IMR-90 (cell line): ENCODE measurements around the gene ZCCHC14. TPM values are rescaled to one million over a fixed set of nuclear protein-coding genes. Genes with fewer than 3 reads are reported as not detected.

Experiments
- ATAC-seq: fragments of 200-7000 bp; cut with Tn5 transposase; 2 replicates; pipeline ENCODE4 v1.9.1; 2020; ENCODE audit warnings: low read depth, mild to moderate bottlenecking, moderate library complexity
- BruUV-seq: library from RNA; stranded (reverse); fragments of 400-500 nt; replicated peaks from 2 replicates; lab custom pipeline; 2021; lab: Mats Ljungman, UMichigan
- CTCF ChIA-PET: fragments of 300-600 bp; formaldehyde crosslinking; extraction: SDS; loops from one replicate; lab custom pipeline; 2021; ENCODE audit warnings: antibody characterized with exemption; lab: Yijun Ruan, JAX
- POLR2A ChIA-PET: fragments of 300-600 bp; sonication (Branson Sonifier 250); formaldehyde crosslinking; loops from one replicate; lab custom pipeline; 2022; ENCODE audit warnings: antibody characterized with exemption; ENCODE audit not compliant: unreplicated experiment; lab: Charles Lee
- DNase-seq: peaks from one replicate; pipeline ENCODE4 v3.0.0; 2013
- H2AFZ ChIP-seq: replicated peaks from 2 replicates; pipeline ENCODE3; 2013; ENCODE audit warnings: low read length, mild to moderate bottlenecking; ENCODE audit not compliant: poor library complexity
- H2AK5ac ChIP-seq: 2 replicates; pipeline ENCODE4 v1.6.1; 2013; ENCODE audit warnings: low read depth, low read length, inconsistent platforms
- H2AK9ac ChIP-seq: replicated peaks from 2 replicates; pipeline ENCODE3; 2013; ENCODE audit warnings: mild to moderate bottlenecking, low read depth, low read length, moderate library complexity; ENCODE audit not compliant: poor library complexity
- H2BK120ac ChIP-seq: 2 replicates; pipeline ENCODE4 v1.6.1; 2013; ENCODE audit warnings: low read depth, low read length, inconsistent platforms
- H2BK15ac ChIP-seq: 3 replicates; pipeline ENCODE4 v1.6.1; 2013; ENCODE audit warnings: low read depth, low read length, inconsistent platforms
- H2BK20ac ChIP-seq: 2 replicates; pipeline ENCODE4 v1.6.1; 2013; ENCODE audit warnings: low read depth, mild to moderate bottlenecking, inconsistent platforms, low read length, moderate library complexity
- H2BK5ac ChIP-seq: 2 replicates; pipeline ENCODE4 v1.6.1; 2013; ENCODE audit warnings: mild to moderate bottlenecking, low read depth, low read length, inconsistent platforms; ENCODE audit not compliant: poor library complexity, severe bottlenecking
- H3K14ac ChIP-seq: replicated peaks from 2 replicates; pipeline ENCODE4 v1.6.1; 2013; ENCODE audit warnings: low read depth, low read length, inconsistent platforms
- H3K18ac ChIP-seq: 2 replicates; pipeline ENCODE4 v1.6.1; 2013; ENCODE audit warnings: low read depth, low read length, control low read depth
- H3K23ac ChIP-seq: 2 replicates; pipeline ENCODE4 v1.6.1; 2013; ENCODE audit warnings: low read depth, low read length, inconsistent platforms
- H3K27ac ChIP-seq: 2 replicates; pipeline ENCODE4 v1.5.1; 2013; ENCODE audit warnings: mild to moderate bottlenecking, control low read depth, low read length; ENCODE audit not compliant: insufficient read depth
- H3K27me3 ChIP-seq: 2 replicates; pipeline ENCODE4 v1.6.1; 2013; ENCODE audit warnings: low read length; ENCODE audit not compliant: control insufficient read depth, insufficient read depth
- H3K36me3 ChIP-seq: 2 replicates; pipeline ENCODE4 v1.6.1; 2013; ENCODE audit warnings: low read length, mixed read lengths; ENCODE audit not compliant: control insufficient read depth, insufficient read depth
- H3K4ac ChIP-seq: 2 replicates; pipeline ENCODE4 v1.6.1; 2013; ENCODE audit warnings: low read depth, low read length, inconsistent platforms
- H3K4me1 ChIP-seq: 2 replicates; pipeline ENCODE4 v1.6.1; 2013; ENCODE audit warnings: low read length, mixed read lengths; ENCODE audit not compliant: control insufficient read depth, insufficient read depth
- H3K4me2 ChIP-seq: 2 replicates; pipeline ENCODE4 v1.6.1; 2013; ENCODE audit warnings: low read depth, mild to moderate bottlenecking, control low read depth, low read length, moderate library complexity
- H3K4me3 ChIP-seq: 2 replicates; pipeline ENCODE4 v1.5.1; 2013; ENCODE audit warnings: low read depth, mild to moderate bottlenecking, control low read depth, low read length, moderate library complexity; ENCODE audit not compliant: insufficient read depth
- H3K56ac ChIP-seq: 2 replicates; pipeline ENCODE4 v1.6.1; 2013; ENCODE audit warnings: low read length, inconsistent platforms; ENCODE audit not compliant: insufficient read depth; ENCODE audit errors: extremely low read depth
- H3K79me1 ChIP-seq, 2 experiments: 2 replicates each; pipeline ENCODE4 v1.6.1; 2013; ENCODE audit warnings: low read length in 2 of 2, inconsistent platforms in 1 of 2, low read depth in 1 of 2
- H3K9ac ChIP-seq: 2 replicates; pipeline ENCODE4 v1.6.1; 2013; ENCODE audit warnings: low read depth, low read length, control low read depth
- H3K9me1 ChIP-seq: 2 replicates; pipeline ENCODE4 v1.6.1; 2013; ENCODE audit warnings: low read length, inconsistent platforms; ENCODE audit not compliant: insufficient read depth
- H3K9me3 ChIP-seq: 2 replicates; pipeline ENCODE4 v1.6.1; 2013; ENCODE audit warnings: low read length; ENCODE audit not compliant: control insufficient read depth, insufficient read depth
- H4K20me1 ChIP-seq: 2 replicates; pipeline ENCODE4 v1.6.1; 2013; ENCODE audit warnings: low read length, inconsistent platforms; ENCODE audit not compliant: insufficient read depth
- H4K5ac ChIP-seq: 2 replicates; pipeline ENCODE4 v1.6.1; 2013; ENCODE audit warnings: mild to moderate bottlenecking, low read depth, low read length, control low read depth
- H4K8ac ChIP-seq, 2 experiments: 2 replicates each; pipeline ENCODE4 v1.6.1; 2013; ENCODE audit warnings: low read depth in 2 of 2, low read length in 2 of 2, control low read depth in 1 of 2, inconsistent platforms in 1 of 2
- H4K91ac ChIP-seq: 2 replicates; pipeline ENCODE4 v1.6.1; 2013; ENCODE audit warnings: low read depth, low read length, inconsistent platforms; ENCODE audit not compliant: insufficient read depth
- BHLHE40 ChIP-seq: fragments of 150-350 bp; IDR thresholded peaks from 2 replicates; pipeline ENCODE4 v1.6.1; 2016; ENCODE audit warnings: mild to moderate bottlenecking, low read depth, low read length
- CEBPB ChIP-seq: IDR thresholded peaks from 2 replicates; pipeline ENCODE4 v1.6.1; 2012; ENCODE audit warnings: low read depth, low read length, improper control_type of control experiment
- CHD1 ChIP-seq: IDR thresholded peaks from 2 replicates; pipeline ENCODE4 v1.6.1; 2012; ENCODE audit warnings: low read depth, low read length, improper control_type of control experiment
- FOS ChIP-seq: fragments of 150-350 bp; IDR thresholded peaks from 2 replicates; pipeline ENCODE4 v1.6.1; 2016; ENCODE audit warnings: low read depth, low read length
- MAFK ChIP-seq: IDR thresholded peaks from 2 replicates; pipeline ENCODE4 v1.6.1; 2012; ENCODE audit warnings: low read depth, low read length, improper control_type of control experiment
- MAZ ChIP-seq: IDR thresholded peaks from 2 replicates; pipeline ENCODE4 v1.6.1; 2012; ENCODE audit warnings: low read depth, mild to moderate bottlenecking, low read length, improper control_type of control experiment, moderate library complexity, borderline replicate concordance
- MXI1 ChIP-seq: IDR thresholded peaks from 2 replicates; pipeline ENCODE4 v1.6.1; 2012; ENCODE audit warnings: low read depth, mild to moderate bottlenecking, low read length, moderate library complexity, borderline replicate concordance
- NFE2L2 ChIP-seq: fragments of 150-350 bp; IDR thresholded peaks from 2 replicates; pipeline ENCODE4 v1.6.1; 2016; ENCODE audit warnings: low read depth, mild to moderate bottlenecking, low read length
- POLR2A ChIP-seq: IDR thresholded peaks from 2 replicates; pipeline ENCODE4 v1.6.1; 2012; ENCODE audit warnings: mild to moderate bottlenecking, low read depth, low read length
- RAD21 ChIP-seq: IDR thresholded peaks from 2 replicates; pipeline ENCODE4 v1.6.1; 2012; ENCODE audit warnings: low read length, improper control_type of control experiment
- RCOR1 ChIP-seq: IDR thresholded peaks from 2 replicates; pipeline ENCODE4 v1.6.1; 2012; ENCODE audit warnings: mild to moderate bottlenecking, low read length, improper control_type of control experiment; ENCODE audit not compliant: insufficient replicate concordance
- RFX5 ChIP-seq: IDR thresholded peaks from 2 replicates; pipeline ENCODE4 v1.8.0; 2012; ENCODE audit warnings: low read depth, mild to moderate bottlenecking, low read length, moderate library complexity
- SMC3 ChIP-seq: fragments of 150-350 bp; IDR thresholded peaks from 2 replicates; pipeline ENCODE4 v1.6.1; 2016; ENCODE audit warnings: low read depth, mild to moderate bottlenecking, antibody characterized with exemption, low read length, moderate library complexity
- USF2 ChIP-seq: fragments of 150-350 bp; IDR thresholded peaks from 2 replicates; pipeline ENCODE4 v1.6.1; 2017; ENCODE audit warnings: mild to moderate bottlenecking, antibody characterized with exemption, low read length, low read depth
- WGBS, 2 experiments: methylation state at CpG; one replicate each; pipeline versions ENCODE4 v1.1.5 to v1.1.7; 2013; ENCODE audit warnings: missing lambda C conversion rate in 2 of 2; ENCODE audit not compliant: insufficient read length in 1 of 2; ENCODE audit errors: extremely low coverage in 2 of 2; 5-methylcytosine and 5-hydroxymethylcytosine counted together
- dilution Hi-C: fragments of 300-500 bp; cut with HindIII; formaldehyde crosslinking; loops from one replicate; pipeline ENCODE4 v1.14.3; 2018; ENCODE audit warnings: low sequenced_read_pairs; ENCODE audit not compliant: unreplicated experiment
- in situ Hi-C: fragments of 300-500 bp; cut with MboI; formaldehyde crosslinking; loops from 3 replicates; pipeline ENCODE4 v1.14.3; 2019; ENCODE audit warnings: low sequenced_read_pairs, inconsistent platforms, mixed read lengths
- intact Hi-C: fragments of 100-400 bp; cut with micrococcal nuclease; formaldehyde crosslinking; loops from 2 replicates; pipeline ENCODE4 v1.10.0; 2022
- polyA plus RNA-seq, 3 experiments: library from polyadenylated mRNA; depleted of rRNA; stranded (reverse); fragments of >200 nt; gene quantifications; 2 replicates each; pipeline ENCODE4 v1.2.3, GENCODE V29; 2012; ENCODE audit warnings: low replicate concordance in 1 of 3
- total RNA-seq: library from RNA; depleted of rRNA; stranded (reverse); fragments of >200 nt; gene quantifications from 2 replicates; pipeline ENCODE4 v1.2.3, GENCODE V29; 2012
- TF ChIP-seq, protein P1 (sequence below): conservative IDR thresholded peaks from 2 replicates; pipeline ENCODE4 v1.5.1; 2012; ENCODE audit warnings: mild to moderate bottlenecking, low read depth, low read length, improper control_type of control experiment
- TF ChIP-seq, protein P2 (sequence below): fragments of 150-350 bp; IDR thresholded peaks from 2 replicates; pipeline ENCODE4 v1.6.1; 2016; ENCODE audit warnings: low read depth, mild to moderate bottlenecking, low read length, moderate library complexity, borderline replicate concordance

ZCCHC14 gene
- total and polyA plus RNA-seq, 2 of the 4 experiments (the other 2 are of a cell fraction), result 2.5 to 5.3 TPM

GRCh38 chr16:87359121-87359520 is 133.7 kb downstream of the ZCCHC14 start:
- H3K27me3 ChIP-seq, result no peaks in the 10 kb centered on the region
- H3K9ac ChIP-seq, result no peak overlapping the region
- peaks cover 33% of the 10 kb centered on the region for H4K20me1 ChIP-seq
- POLR2A ChIA-PET, result no interaction called here
- H2BK20ac ChIP-seq, result no peak overlapping the region
- CTCF ChIA-PET, result no interaction called here
- no peaks in the 10 kb centered on the region for H3K9me3 ChIP-seq
- H2BK120ac ChIP-seq, result no peak overlapping the region
- no peak overlapping the region for H2AK9ac ChIP-seq
- no peak overlapping the region for H3K23ac ChIP-seq
- H3K27ac ChIP-seq, result no peak overlapping the region
- no peak overlapping the region for H3K4ac ChIP-seq
- H4K5ac ChIP-seq, result no peak overlapping the region
- H3K56ac ChIP-seq, result no peak overlapping the region
- intact Hi-C loops (no loop called here), dilution Hi-C loops (no loop called here), in situ Hi-C loops (no loop called here)
- H3K36me3 ChIP-seq, result peaks cover 30% of the 10 kb centered on the region
- H3K9me1 ChIP-seq, result peaks cover 11% of the 10 kb centered on the region; the same call in 1 of the 2 replicates
- no peak overlapping the region for H2AK5ac ChIP-seq
- H3K4me1 ChIP-seq, result peaks cover 4% of the 10 kb centered on the region
- no peak overlapping the region for H3K14ac ChIP-seq
- no peak overlapping the region for H3K18ac ChIP-seq
- WGBS, 2 experiments, result 92% methylated on average over 4 of the region's 7 CpGs; no CpG with 5 or more reads in 1 of the 2 experiments
- no peak for TF ChIP-seq MXI1
- TF ChIP-seq BHLHE40, result no peak
- TF ChIP-seq SMC3, result no peak
- TF ChIP-seq FOS, result no peak
- TF ChIP-seq USF2, result no peak
- TF ChIP-seq RFX5, result no peak
- no peak for TF ChIP-seq RCOR1
- no peak for TF ChIP-seq POLR2A
- TF ChIP-seq, protein P1, sequence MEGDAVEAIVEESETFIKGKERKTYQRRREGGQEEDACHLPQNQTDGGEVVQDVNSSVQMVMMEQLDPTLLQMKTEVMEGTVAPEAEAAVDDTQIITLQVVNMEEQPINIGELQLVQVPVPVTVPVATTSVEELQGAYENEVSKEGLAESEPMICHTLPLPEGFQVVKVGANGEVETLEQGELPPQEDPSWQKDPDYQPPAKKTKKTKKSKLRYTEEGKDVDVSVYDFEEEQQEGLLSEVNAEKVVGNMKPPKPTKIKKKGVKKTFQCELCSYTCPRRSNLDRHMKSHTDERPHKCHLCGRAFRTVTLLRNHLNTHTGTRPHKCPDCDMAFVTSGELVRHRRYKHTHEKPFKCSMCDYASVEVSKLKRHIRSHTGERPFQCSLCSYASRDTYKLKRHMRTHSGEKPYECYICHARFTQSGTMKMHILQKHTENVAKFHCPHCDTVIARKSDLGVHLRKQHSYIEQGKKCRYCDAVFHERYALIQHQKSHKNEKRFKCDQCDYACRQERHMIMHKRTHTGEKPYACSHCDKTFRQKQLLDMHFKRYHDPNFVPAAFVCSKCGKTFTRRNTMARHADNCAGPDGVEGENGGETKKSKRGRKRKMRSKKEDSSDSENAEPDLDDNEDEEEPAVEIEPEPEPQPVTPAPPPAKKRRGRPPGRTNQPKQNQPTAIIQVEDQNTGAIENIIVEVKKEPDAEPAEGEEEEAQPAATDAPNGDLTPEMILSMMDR, result no peak
- TF ChIP-seq NFE2L2, result no peak
- TF ChIP-seq, protein P2, sequence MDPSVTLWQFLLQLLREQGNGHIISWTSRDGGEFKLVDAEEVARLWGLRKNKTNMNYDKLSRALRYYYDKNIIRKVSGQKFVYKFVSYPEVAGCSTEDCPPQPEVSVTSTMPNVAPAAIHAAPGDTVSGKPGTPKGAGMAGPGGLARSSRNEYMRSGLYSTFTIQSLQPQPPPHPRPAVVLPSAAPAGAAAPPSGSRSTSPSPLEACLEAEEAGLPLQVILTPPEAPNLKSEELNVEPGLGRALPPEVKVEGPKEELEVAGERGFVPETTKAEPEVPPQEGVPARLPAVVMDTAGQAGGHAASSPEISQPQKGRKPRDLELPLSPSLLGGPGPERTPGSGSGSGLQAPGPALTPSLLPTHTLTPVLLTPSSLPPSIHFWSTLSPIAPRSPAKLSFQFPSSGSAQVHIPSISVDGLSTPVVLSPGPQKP, result no peak
- TF ChIP-seq CEBPB, result no peak
- TF ChIP-seq MAZ, result no peak
- TF ChIP-seq RAD21, result no peak
- TF ChIP-seq CHD1, result no peak
- TF ChIP-seq MAFK, result no peak
- H2AFZ ChIP-seq, result no peak overlapping the region
- H3K79me1 ChIP-seq, result peaks cover 8 to 54% of the 10 kb centered on the region in 2 experiments
- H4K91ac ChIP-seq, result no peak overlapping the region
- H2BK15ac ChIP-seq, result no peak overlapping the region
- ATAC-seq, result no peak
- H4K8ac ChIP-seq, result no peak overlapping the region
- BruUV-seq, result no TSS peak
- no peak overlapping the region for H3K4me3 ChIP-seq
- DNase-seq, result no peak
- no peak overlapping the region for H2BK5ac ChIP-seq
- H3K4me2 ChIP-seq, result no peak overlapping the region
